AG09309 (cell line): ENCODE results near the gene UTF1.
A peak's percentile ranks its signal among the peaks of the same experiment; 100 is the strongest.

Experiments used
- DNase-seq: peaks from one replicate; pipeline ENCODE4 v3.0.0-alpha.2; 2010; ENCODE audit warnings: low read depth
- H3K4me3 ChIP-seq: 2 replicates; pipeline ENCODE4 v1.5.1; 2011; ENCODE audit warnings: mild to moderate bottlenecking, low read depth, low read length, moderate library complexity; ENCODE audit not compliant: control insufficient read depth
- CTCF ChIP-seq: IDR thresholded peaks from 2 replicates; pipeline ENCODE4 v1.5.1; 2011; ENCODE audit warnings: mild to moderate bottlenecking, low read depth, low read length, inconsistent platforms; ENCODE audit not compliant: insufficient read depth, control insufficient read depth; ENCODE audit errors: missing control alignments

Gene UTF1

GRCh38 chr10:133251388-133252222 is 21.6 kb downstream of the UTF1 start:
- no peak for TF ChIP-seq CTCF
- H3K4me3 ChIP-seq: no peak overlapping the region
- no peak for DNase-seq

- DNase-seq: no peak
- no peak for TF ChIP-seq CTCF
- no peak overlapping the region for H3K4me3 ChIP-seq
Observed at GRCh38 chr10:133252223-133252552, 22.2 kb downstream of the UTF1 start.

- no peak for TF ChIP-seq CTCF
- DNase-seq: no peak
- H3K4me3 ChIP-seq: no peak overlapping the region
Observed at GRCh38 chr10:133253361-133253955, 23.4 kb downstream of the UTF1 start.

GRCh38 chr10:133254421-133255120 is 24.6 kb downstream of the UTF1 start:
- no peak for DNase-seq
- H3K4me3 ChIP-seq: no peak overlapping the region
- no peak for TF ChIP-seq CTCF

GRCh38 chr10:133255323-133255722 is 25.3 kb downstream of the UTF1 start:
- no peak for TF ChIP-seq CTCF

GRCh38 chr10:133257489-133258065 is 27.6 kb downstream of the UTF1 start:
- TF ChIP-seq CTCF: peak; percentile 2
- no peak overlapping the region for H3K4me3 ChIP-seq
- no peak for DNase-seq

More at GRCh38 chr10:133255323-133255722, 25.3 kb downstream of the UTF1 start:
- no peak for DNase-seq
- no peak overlapping the region for H3K4me3 ChIP-seq
